ENCODE data around the gene GRM4.
"Not testable (repeated sequence)": the region's sequence is repeated elsewhere in the genome, so short reads cannot be mapped to it uniquely, and the experiment has no call there.

Gene GRM4

GRCh38 chr6:34017106-34017805 is 128.6 kb downstream of the GRM4 start:
- no peak overlapping the region for H3K4me3 ChIP-seq
- no peak overlapping the region for H3K27ac ChIP-seq

GRCh38 chr6:34016573-34016972 is 129.3 kb downstream of the GRM4 start:
- H3K4me3 ChIP-seq, result not testable (repeated sequence)

GRCh38 chr6:34015586-34015985 is 130.3 kb downstream of the GRM4 start:
- Histone ChIP-seq H3K4me3 (no peak overlapping the region), H3K27ac (no peak overlapping the region)

More at GRCh38 chr6:34016573-34016972, 129.3 kb downstream of the GRM4 start:
- H3K27ac ChIP-seq, result not testable (repeated sequence)

- Histone ChIP-seq H3K4me3 (no peak overlapping the region), H3K27ac (no peak overlapping the region)
Measured at GRCh38 chr6:34011264-34011663, 134.6 kb downstream of the GRM4 start.

- no peak overlapping the region for H3K4me3 ChIP-seq
- no peak overlapping the region for H3K27ac ChIP-seq
Measured at GRCh38 chr6:34005901-34006531, 139.9 kb downstream of the GRM4 start.

- H3K27ac ChIP-seq, result no peak overlapping the region
- H3K4me3 ChIP-seq, result no peak overlapping the region
Measured at GRCh38 chr6:34004706-34005105, 141.2 kb downstream of the GRM4 start.

GRCh38 chr6:34003962-34004361 is 141.9 kb downstream of the GRM4 start:
- Histone ChIP-seq H3K4me3 (no peak overlapping the region), H3K27ac (no peak overlapping the region)

- no peak overlapping the region for H3K4me3 ChIP-seq
- no peak overlapping the region for H3K27ac ChIP-seq
Measured at GRCh38 chr6:34001706-34002621, 143.9 kb downstream of the GRM4 start.

GRCh38 chr6:34000281-34000680 is 145.6 kb downstream of the GRM4 start:
- Histone ChIP-seq H3K27ac (no peak overlapping the region), H3K4me3 (no peak overlapping the region)

- no peak overlapping the region for H3K4me3 ChIP-seq
- H3K27ac ChIP-seq, result no peak overlapping the region
Measured at GRCh38 chr6:33999567-33999966, 146.3 kb downstream of the GRM4 start.

- Histone ChIP-seq H3K27ac (no peak overlapping the region), H3K4me3 (no peak overlapping the region)
Measured at GRCh38 chr6:33998660-33999059, 147.2 kb downstream of the GRM4 start.

GRCh38 chr6:33997265-33997664 is 148.6 kb downstream of the GRM4 start:
- H3K27ac ChIP-seq, result no peak overlapping the region

GRCh38 chr6:33996120-33996475 is 149.8 kb downstream of the GRM4 start:
- Histone ChIP-seq H3K4me3 (no peak overlapping the region), H3K27ac (peak overlapping the region in 1 of 21 experiments; percentile 47)

More at GRCh38 chr6:33997265-33997664, 148.6 kb downstream of the GRM4 start:
- H3K4me3 ChIP-seq, result no peak overlapping the region

GRCh38 chr6:33995309-33996119 is 150.4 kb downstream of the GRM4 start:
- H3K4me3 ChIP-seq, result no peak overlapping the region

GRCh38 chr6:33994472-33995308 is 151.2 kb downstream of the GRM4 start:
- H3K27ac ChIP-seq, result no peak overlapping the region
- no peak overlapping the region for H3K4me3 ChIP-seq

More at GRCh38 chr6:33995309-33996119, 150.4 kb downstream of the GRM4 start:
- H3K27ac ChIP-seq, result peak overlapping the region in 2 of 21 experiments; percentile 23 to 47

- Histone ChIP-seq H3K27ac (no peak overlapping the region), H3K4me3 (no peak overlapping the region)
Measured at GRCh38 chr6:33993653-33994471, 152.0 kb downstream of the GRM4 start.

GRCh38 chr6:33993091-33993490 is 152.8 kb downstream of the GRM4 start:
- no peak overlapping the region for H3K27ac ChIP-seq
- no peak overlapping the region for H3K4me3 ChIP-seq

- Histone ChIP-seq H3K27ac (no peak overlapping the region), H3K4me3 (no peak overlapping the region)
Measured at GRCh38 chr6:33992191-33992590, 153.7 kb downstream of the GRM4 start.

All from skin epidermis (tissue), 12 donors.